Glomerular visceral epithelial cell (primary cell): ENCODE data around the gene SPOCK1.
"Not testable (repeated sequence)": the region's sequence is repeated elsewhere in the genome, so short reads cannot be mapped to it uniquely, and the experiment has no call there.

Experiments used
- DNase-seq: peaks from one replicate; pipeline ENCODE4 v3.0.0-alpha.2; 2016; ENCODE audit errors: extremely low spot score

SPOCK1 gene

GRCh38 chr5:136954142-136954541 is 545.0 kb downstream of the SPOCK1 start:
- not testable (repeated sequence) for DNase-seq

GRCh38 chr5:136953346-136954069 is 545.6 kb downstream of the SPOCK1 start:
- not testable (repeated sequence) for DNase-seq

GRCh38 chr5:136927571-136927970 is 571.6 kb downstream of the SPOCK1 start:
- DNase-seq, result no peak

- DNase-seq, result no peak
Measured at GRCh38 chr5:136926073-136926472, 573.1 kb downstream of the SPOCK1 start.
